Ammon's horn (tissue), 1 donor: ENCODE measurements around the gene RNF115.
"Not testable (repeated sequence)": the region's sequence is repeated elsewhere in the genome, so short reads cannot be mapped to it uniquely, and the experiment has no call there.

Experiments used
- DNase-seq: peaks from one replicate; pipeline ENCODE4 v3.0.0-alpha.2; 2016; ENCODE audit warnings: low spot score

RNF115 gene

GRCh38 chr1:145827966-145828365 lies 4.1 kb upstream of the RNF115 start:
- DNase-seq = no peak

- no peak for DNase-seq
Observed at GRCh38 chr1:145826030-145826429, 2.1 kb upstream of the RNF115 start.

GRCh38 chr1:145824499-145824842 lies 576 bp upstream of the RNF115 start:
- DNase-seq = no peak

GRCh38 chr1:145822779-145823331 lies 1.0 kb downstream of the RNF115 start:
- not testable (repeated sequence) for DNase-seq

GRCh38 chr1:145818095-145818494 lies 5.8 kb downstream of the RNF115 start:
- not testable (repeated sequence) for DNase-seq

GRCh38 chr1:145812977-145813810 lies 10.7 kb downstream of the RNF115 start:
- not testable (repeated sequence) for DNase-seq

GRCh38 chr1:145806844-145807243 lies 17.1 kb downstream of the RNF115 start:
- no peak for DNase-seq

- DNase-seq = no peak
Observed at GRCh38 chr1:145806408-145806807, 17.5 kb downstream of the RNF115 start.

GRCh38 chr1:145805057-145805456 lies 18.8 kb downstream of the RNF115 start:
- no peak for DNase-seq

GRCh38 chr1:145804235-145805045 lies 19.5 kb downstream of the RNF115 start:
- no peak for DNase-seq

- DNase-seq = no peak
Observed at GRCh38 chr1:145799806-145800205, 24.1 kb downstream of the RNF115 start.

- no peak for DNase-seq
Observed at GRCh38 chr1:145796753-145797152, 27.1 kb downstream of the RNF115 start.

GRCh38 chr1:145795257-145795881 lies 28.5 kb downstream of the RNF115 start:
- DNase-seq = no peak

- DNase-seq = no peak
Observed at GRCh38 chr1:145792484-145792883, 31.4 kb downstream of the RNF115 start.

- not testable (repeated sequence) for DNase-seq
Observed at GRCh38 chr1:145791860-145792259, 32.0 kb downstream of the RNF115 start.

GRCh38 chr1:145788580-145788979 lies 35.3 kb downstream of the RNF115 start:
- DNase-seq = no peak

GRCh38 chr1:145786271-145786670 lies 37.6 kb downstream of the RNF115 start:
- DNase-seq = no peak

- DNase-seq = no peak
Observed at GRCh38 chr1:145785547-145785946, 38.3 kb downstream of the RNF115 start.

GRCh38 chr1:145784409-145784808 lies 39.5 kb downstream of the RNF115 start:
- no peak for DNase-seq

- no peak for DNase-seq
Observed at GRCh38 chr1:145782272-145783099, 41.4 kb downstream of the RNF115 start.

- DNase-seq = no peak
Observed at GRCh38 chr1:145778146-145778540, 45.8 kb downstream of the RNF115 start.
